GM19467 (cell line): Measurements from ENCODE around the gene F3.

Experiments used
- ATAC-seq: cut with Tn5 transposase; IDR thresholded peaks from one replicate; pipeline ENCODE4 v1.9.1; 2021; ENCODE audit warnings: mild to moderate bottlenecking, moderate library complexity; ENCODE audit not compliant: unreplicated experiment

F3 gene

DNA sequence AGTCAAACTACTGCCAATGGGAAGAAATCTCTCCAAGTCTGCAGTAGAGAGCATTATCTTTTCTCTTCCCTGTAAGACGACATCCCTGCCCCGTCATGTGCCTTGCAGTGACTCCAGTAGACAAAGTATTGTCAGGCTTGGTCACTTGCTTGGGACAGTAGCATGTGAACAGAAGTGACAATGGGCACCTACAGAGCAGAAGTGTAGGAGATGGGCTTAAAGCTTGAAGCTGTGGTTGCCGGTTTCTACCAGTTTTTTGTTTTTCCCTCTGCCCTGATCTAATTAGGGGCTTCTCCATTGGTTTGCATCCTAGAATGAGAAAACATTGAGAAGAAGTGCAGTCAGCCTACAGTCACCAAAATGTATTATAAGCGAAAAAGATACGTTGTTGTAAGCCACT lies 12.7 kb downstream of the F3 start:
- ATAC-seq, result no peak

DNA sequence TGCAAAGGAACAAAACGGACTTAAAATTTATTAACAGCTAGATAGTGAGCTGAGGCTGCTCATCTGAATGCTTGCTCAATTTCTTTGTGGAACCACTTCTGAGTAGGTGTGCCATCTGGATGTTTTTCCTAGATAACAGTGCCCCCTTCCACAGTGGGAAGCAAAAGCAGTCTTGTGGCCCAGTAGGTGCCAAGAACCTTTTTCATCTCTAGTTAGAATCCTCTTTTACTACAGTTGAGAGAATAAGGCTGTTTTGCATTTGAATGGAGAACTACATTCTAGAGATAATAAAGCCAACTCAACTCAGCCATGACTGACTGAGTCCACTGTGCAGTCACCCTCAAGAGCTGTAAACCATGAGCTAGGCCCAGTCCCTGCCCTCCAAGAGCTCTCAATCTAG lies 13.3 kb downstream of the F3 start:
- ATAC-seq, result no peak

DNA sequence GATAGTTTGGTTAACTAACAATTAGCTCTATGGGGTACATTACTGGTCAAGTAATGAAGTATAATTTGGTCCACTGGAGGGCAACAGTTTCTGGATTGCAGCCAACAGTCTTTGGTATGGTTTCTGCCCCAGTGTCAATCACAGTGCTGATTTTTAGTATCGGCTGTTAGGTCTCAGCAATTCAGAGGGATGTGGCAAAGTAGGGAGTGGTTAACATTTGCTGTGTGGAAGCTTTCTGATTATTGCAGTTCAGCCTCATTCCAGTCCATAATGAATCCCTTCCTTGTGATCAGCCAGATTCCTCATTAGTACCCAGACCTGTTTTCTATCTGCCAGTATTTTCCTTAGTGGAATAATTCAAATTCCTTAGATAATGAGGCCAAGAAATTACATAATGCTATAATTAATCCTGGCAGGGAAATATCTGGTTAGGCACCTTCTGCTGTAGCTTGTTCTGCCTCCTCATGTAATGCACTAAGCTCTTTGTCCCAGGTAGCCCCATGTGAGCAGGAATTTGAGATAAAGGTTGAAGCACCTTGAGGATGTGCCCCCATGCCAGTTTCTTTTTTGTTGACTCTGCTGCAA lies 14.0 kb downstream of the F3 start:
- ATAC-seq, result no peak

DNA sequence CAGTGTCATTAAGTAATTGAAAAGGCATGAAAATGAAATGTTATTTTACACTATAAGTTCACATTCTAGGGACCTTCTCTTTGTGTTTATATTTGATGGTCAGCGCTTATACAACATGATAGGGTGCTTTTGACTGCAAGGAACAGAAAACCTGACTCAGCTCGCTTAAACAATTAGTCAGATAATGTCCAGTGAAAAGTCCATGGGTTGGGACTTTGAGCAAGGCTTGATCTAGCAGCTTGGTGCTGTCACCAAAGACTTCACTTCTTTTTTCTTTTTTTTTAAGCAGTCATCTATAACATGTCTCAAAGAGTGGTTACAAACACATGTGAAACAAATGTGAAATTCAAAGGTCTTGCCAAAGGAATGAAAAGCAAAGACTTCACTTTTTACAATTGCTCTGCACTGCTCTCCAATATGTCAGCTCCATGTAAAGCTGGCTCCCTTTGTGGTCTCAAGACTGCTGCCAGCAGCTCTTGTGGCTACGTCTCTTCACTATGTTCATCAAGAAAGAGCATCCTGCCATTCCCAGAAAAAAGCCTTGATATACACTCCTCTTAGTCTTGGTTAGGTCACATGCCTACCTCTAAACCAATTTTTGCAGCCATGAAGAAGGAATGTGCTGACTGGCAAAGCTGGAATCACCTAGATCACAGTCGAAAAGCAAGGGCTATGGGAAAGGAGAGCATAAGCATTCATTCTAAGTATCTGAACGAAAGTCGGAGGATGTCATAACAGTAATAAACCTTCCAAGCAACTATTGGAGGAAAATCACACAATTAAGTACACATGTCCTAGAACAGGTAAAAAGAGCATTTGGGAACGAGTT lies 15.2 kb downstream of the F3 start:
- no peak for ATAC-seq

DNA sequence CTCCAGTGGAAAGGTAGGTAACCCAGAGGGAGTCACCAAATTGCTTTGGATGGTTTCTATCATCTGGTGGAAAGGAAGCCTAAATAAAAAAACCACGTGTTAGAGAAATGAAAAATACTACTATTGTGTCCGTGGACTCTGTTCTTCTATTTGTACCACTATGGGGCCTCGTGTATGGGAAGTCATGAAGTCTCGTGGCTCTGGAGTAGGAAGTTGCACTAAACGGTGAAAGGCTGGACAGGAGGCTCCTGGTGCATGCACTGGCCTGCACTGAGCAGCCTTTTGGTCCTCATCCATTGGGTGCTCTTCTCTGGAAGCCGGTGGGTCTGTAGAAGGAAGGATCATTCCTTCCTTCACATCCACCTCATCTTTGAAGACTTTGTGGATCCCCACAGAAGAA lies 17.0 kb downstream of the F3 start:
- ATAC-seq, result no peak

DNA sequence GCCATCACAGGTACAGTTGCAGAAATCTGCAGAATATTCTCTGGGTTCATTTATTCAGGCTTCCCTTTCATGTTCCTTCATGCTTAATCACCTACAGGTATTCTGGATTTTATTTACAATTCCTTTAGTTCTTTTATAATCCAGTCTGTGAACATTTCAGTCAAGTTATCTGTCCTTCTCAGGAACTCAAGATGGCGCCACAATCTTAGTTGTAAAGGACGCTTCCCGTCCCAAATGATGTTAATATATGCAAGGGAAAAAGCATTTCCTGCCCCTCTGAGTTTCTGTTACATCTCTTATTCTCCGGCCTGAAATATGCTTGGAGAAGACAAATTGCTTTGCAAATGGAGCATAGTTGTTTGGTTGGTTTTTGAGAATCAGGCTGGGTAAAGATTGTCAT lies 19.3 kb downstream of the F3 start:
- no peak for ATAC-seq

DNA sequence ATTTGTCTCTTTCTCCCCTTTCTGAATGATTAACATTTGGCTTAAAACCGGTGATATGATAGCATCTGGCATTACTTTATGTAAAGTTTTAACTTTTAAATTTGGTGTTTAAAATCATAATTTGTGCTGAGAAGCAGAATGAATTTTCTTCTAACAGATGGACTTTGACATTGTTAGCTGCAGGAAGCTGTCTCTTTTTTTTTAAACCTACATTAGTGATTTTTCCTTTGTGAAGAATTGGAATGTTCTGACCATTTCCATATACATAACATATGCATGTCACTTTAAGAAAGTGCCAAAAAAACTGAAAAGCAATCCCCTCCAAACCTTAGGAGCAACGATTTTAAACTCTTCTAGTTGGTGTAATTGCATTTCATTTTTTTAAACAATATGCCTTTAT lies 22.2 kb downstream of the F3 start:
- ATAC-seq, result no peak

DNA sequence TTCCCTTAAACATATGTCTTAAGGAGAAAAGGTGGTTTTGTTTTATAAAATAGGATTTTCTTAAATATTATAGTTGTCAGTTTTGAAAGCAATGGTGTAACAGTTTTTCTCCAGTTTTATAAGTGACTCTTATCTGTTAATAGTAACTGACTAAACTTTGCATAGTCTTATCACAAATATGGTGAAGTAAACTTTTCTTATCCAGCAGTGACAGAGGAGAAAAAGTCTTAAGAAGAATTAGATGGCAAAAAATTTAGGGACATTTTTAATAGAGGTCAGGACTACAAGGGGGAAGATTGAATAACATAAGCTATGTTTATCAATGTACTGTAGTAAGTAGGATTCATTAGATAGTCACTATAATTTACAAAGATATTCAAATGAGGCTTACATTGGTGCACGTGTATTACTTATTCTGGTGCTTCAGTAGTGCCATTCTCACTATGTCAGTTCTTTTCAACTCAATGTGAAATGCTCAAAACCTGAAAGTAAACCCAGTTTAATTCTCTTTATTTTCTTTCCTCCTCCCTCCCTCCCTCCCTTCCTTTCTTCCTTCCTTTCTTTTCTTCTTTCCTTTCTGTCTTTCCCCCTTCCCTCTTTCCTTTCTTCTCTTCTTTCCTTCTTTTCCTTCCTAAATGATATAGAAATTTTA lies 26.1 kb downstream of the F3 start:
- no peak for ATAC-seq

DNA sequence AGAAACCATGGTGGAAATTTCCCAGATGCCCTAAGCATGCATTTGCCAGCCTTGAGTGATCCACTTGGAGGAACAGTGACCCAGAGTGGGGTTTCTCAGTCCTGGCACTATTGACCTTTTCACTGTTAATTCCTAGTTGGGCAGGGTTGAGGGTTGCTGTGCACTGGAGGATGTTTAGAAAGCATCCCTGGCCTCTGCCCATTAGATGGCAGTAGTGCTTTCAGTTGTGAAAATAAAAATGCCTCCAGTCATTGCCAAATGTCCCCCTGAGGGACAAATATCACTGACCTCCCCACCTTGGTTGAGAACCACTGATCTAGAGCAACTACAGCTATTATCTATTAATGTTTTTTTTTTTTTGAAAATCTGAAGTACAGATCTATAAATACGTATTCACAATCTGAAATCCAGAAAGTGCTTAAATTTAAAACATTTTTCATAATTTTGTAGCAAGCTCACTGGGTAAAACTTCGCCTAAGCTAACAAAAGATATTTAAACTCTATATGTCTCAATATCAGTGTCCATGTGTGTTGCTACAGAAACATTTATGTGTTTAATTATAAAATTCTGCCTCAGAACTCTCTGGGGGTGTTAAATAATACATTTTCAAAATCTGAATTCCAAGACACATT lies 27.3 kb downstream of the F3 start:
- ATAC-seq, result no peak

DNA sequence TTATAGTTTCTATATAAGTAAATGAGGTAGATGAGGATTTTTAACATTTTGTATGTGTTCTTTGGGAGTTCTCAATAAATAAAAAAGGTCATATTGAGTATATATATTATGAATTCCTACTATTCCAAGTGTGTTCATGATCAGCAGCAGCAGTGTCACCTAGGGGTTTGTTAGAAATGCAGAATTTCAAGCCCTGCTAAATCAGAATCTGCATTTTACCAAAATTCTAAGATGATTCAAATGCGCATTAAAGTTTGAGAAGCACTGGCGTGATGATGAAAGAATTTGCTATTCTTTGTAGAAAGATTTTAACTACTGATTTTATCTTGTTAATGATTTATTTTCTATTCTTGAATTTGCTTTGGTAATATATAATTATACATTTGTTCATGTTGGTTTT lies 28.7 kb downstream of the F3 start:
- ATAC-seq, result no peak

DNA sequence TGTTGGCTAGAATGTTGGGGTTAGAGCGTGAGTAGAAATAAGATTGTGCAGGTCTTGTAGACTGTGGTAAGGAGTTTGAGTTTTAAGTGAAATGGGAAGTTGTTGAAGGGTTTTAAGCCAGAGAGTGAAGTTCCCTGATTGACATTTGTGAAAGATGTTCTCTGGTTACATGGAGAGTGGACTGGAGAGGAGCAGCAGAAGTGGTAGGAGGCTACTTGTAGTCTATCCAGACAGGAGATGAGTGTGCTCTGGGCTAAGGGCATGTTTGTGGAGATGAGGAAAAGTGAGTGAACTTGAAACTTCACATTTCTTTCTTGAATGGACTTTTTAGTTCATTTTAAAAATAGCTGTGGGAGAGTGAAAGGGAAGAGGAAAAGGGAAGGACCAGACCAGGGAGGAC lies 37.0 kb downstream of the F3 start:
- no peak for ATAC-seq

DNA sequence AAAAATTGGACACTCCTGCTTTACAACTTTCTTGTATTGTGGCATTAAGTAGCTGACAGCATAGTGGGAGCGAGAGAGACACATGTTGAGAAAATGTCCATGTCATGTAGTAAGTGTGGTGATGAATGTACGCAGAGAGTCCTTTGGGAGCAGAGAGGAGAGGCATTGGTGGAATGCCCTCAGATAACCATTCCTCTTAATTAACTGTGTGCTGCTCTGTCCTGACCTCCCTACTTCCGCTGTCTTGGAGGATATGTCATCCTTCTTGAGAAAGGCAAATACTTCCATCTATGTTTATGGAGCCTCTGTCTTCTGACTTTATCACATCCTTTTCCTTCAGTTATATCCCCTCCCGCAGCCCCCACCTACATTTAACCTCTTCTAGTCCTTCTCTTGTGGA lies 38.4 kb downstream of the F3 start:
- no peak for ATAC-seq

DNA sequence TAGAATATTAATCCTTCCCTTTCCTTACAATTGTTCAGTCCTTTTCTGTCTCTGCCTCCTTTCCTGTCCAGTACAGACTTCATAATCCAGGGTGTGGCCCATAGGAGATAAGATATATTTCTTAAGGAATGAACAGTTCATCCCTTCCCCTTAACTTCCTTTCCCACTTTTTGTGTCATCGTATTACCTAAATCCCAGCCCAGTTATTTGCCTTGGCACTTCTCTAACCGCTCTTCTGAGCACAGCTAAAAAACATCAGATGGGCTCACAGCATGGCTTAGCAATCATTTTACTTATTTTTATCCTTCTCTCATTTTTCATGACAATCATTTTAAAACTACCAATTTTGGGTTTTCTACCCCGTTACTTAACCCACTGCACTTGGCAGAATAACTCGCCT lies 39.6 kb downstream of the F3 start:
- ATAC-seq, result no peak

DNA sequence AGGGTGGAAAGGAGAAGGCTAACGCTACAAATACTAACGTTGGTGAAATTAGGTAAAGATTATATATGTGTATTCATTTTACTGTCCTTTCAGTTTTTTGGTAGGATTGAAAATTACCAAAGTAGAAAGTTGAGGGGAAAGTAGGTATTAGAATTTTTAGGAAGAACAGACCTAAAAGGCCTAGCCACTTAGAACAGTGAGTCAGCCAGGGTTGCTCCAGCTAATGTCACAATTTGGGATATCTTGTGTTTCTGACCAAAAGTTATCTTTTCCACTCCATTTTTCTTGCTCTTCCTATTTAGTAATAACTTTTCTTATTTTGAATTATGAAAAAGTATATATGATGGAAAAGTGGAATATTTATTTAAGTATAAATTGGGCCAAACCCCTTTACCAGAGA lies 40.1 kb downstream of the F3 start:
- no peak for ATAC-seq

DNA sequence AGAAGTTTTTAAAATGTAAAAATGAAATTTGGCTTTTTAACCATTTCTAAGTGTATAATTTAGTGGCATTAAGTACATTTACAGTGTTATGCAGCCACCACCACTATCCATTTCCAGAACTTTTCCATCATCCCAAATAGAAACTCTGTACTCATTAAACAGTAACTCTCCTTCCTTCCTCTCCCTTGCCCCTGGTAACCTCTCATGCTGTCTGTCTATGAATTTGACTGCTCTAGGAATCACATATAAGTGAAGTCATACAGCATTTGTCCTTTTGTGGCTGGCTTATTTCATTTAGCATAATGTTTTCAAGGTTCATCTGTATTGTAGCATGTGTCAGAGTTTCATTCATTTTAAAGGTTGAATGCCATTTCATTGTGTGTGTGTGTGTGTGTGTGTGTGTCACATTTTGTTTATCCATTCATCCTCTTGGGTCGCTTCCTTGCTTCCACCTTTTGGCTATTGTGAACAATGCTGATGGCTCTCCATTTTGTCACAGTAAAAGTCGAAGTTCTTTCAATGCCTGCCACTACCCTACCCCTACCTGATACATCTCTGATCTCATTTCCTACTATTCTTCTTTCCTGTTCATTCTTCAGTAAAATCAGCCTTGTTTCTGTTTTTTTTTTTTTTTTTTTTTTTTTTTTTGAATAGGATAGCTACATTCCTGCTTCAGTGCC lies 45.3 kb downstream of the F3 start:
- no peak for ATAC-seq

DNA sequence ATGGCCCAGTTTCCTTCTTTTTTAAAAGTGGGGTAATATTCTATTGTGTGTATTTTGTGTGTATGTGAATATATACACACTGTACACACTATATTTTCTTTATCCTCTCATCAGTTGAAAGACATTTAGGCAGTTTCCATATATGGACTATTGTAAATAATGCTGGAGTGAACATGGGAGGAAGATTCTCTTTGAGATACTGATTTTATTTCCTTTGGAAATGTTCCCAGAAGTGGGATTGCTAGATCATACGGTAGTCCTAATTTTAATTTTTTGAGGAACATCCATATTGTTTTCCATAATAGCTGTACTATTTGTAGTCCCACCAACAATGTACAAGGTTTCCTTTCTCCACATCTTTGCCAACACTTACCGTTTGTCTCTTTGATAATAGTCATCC lies 51.0 kb downstream of the F3 start:
- ATAC-seq, result no peak

DNA sequence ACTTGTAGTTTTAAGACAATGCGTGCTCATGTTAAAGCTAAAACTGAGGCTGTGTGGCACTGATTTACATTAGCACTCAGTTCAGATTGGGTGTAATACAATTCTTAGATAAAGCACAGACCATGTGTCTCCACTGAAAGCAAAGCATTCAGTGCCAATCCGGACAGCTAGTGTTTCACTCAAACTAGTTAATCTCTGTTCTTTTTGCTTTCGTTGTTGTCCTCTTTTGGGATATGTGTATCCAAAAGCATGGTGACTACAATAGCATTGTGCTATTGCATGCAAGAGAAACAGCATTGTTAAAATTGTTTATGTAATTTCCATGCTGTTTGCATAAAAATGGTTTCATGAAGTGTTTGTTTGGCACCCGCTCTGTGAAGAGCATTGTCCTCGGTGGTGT lies 54.6 kb downstream of the F3 start:
- no peak for ATAC-seq

DNA sequence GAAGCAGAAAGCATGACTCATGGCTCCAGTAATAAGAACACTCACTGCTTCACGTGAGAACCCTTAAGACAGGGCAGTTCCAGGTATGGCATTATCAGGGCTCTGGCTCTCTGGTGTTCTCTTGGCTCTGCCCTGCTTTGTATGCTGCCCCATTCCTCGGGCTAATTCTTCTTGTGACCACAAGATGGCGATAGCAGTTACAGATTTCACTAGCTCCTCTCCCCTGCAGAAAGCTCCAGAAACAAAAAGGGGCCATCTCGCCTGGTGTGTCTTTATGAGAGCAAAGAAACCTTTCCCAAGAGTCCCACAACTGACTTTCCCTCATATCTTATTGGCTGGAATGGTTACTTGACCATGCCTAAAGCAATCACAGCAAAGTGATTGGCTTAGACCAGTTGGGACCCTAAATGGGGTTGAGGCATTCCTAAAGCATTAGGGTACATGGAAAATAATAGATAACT lies 60.1 kb downstream of the F3 start:
- peak; percentile 98 for ATAC-seq

DNA sequence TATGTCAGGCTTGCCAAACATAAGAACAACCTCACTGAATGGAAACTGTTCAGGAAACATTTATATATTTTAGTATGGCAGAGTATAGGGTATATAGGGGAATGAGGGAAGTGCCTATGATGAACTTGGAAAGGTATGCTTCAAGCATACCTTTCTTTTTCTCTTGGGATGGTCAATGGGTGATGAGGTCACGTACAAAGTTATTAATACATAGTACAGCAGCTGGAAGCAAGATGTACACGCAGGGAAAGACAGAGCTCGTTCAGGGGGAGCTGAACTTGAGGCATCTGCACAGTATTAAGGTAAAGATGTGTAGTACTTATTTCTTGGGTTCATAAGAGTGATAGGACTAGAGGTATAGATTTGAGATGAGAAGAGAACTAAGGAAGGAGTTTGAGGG lies 61.9 kb downstream of the F3 start:
- ATAC-seq, result no peak
